K562 (cell line): ENCODE measurements around the gene CEP131. TPM values are rescaled to one million over a fixed set of nuclear protein-coding genes. Genes with fewer than 3 reads are reported as not detected.

Experiments
- ATAC-seq: fragments of 200-7000 bp; cut with Tn5 transposase; 3 replicates; pipeline ENCODE4 v1.9.1; 2020; ENCODE audit warnings: moderate library complexity
- BruUV-seq: library from RNA; stranded (reverse); fragments of 400-500 nt; replicated peaks from 2 replicates; lab custom pipeline; 2021; lab: Mats Ljungman, UMichigan
- CTCF ChIA-PET: fragments of 300-600 bp; formaldehyde crosslinking; extraction: SDS; loops from one replicate; lab custom pipeline; 2021; ENCODE audit warnings: low intra/inter-chr PET ratio; lab: Yijun Ruan, JAX
- POLR2A ChIA-PET: fragments of 300-600, 350-650 bp; sonication (Branson Sonifier 250); formaldehyde crosslinking; extraction: SDS; loops from one replicate; lab custom pipeline; 2021; ENCODE audit warnings: antibody characterized with exemption, inconsistent platforms; lab: Yijun Ruan, JAX
- DNase-seq, 4 experiments: peaks; one replicate each; pipeline versions ENCODE4 v3.0.0 to v3.0.0-alpha.2; 2011 to 2018; ENCODE audit warnings: low spot score in 3 of 4, mixed read lengths in 3 of 4; ENCODE audit errors: extremely low read depth in 1 of 4
- FAIRE-seq: peaks from 2 replicates; lab custom pipeline; 2011; peaks lifted over from hg19 to GRCh38; lab: Jason Lieb, UNC
- H2AFZ ChIP-seq: 2 replicates; pipeline ENCODE4 v1.6.0; 2011; ENCODE audit warnings: low read depth, low read length, control low read depth, inconsistent platforms
- H3K27ac ChIP-seq: fragments of 200-600 bp; 3 replicates; pipeline ENCODE4 v1.8.0; 2011; ENCODE audit warnings: low read depth, mild to moderate bottlenecking, control low read depth, inconsistent platforms, low read length, moderate library complexity, mixed read lengths; ENCODE audit errors: extremely low read depth
- H3K27me3 ChIP-seq, 2 experiments: fragments of 300-600 bp in 1 of 2; 2 replicates in 1 of 2; 3 replicates in 1 of 2; pipeline versions ENCODE4 v1.6.0 to v1.8.0; 2011; ENCODE audit warnings: inconsistent platforms in 2 of 2, low read length in 2 of 2, mild to moderate bottlenecking in 1 of 2, mixed read lengths in 1 of 2, moderate library complexity in 1 of 2; ENCODE audit not compliant: control insufficient read depth in 2 of 2, insufficient read depth in 2 of 2
- H3K36me3 ChIP-seq: fragments of 300-600 bp; 3 replicates; pipeline ENCODE4 v1.8.0; 2011; ENCODE audit warnings: mild to moderate bottlenecking, low read length, inconsistent platforms; ENCODE audit not compliant: control insufficient read depth, insufficient read depth
- H3K4me1 ChIP-seq, 2 experiments: fragments of 200-600 bp in 1 of 2; replicated peaks in 1 of 2; 2 replicates in 1 of 2; 3 replicates in 1 of 2; pipeline versions ENCODE4 v1.5.1 to v1.8.0; 2011; ENCODE audit warnings: inconsistent platforms in 2 of 2, low read length in 2 of 2, mild to moderate bottlenecking in 1 of 2, mixed read lengths in 1 of 2, moderate library complexity in 1 of 2; ENCODE audit not compliant: control insufficient read depth in 2 of 2, insufficient read depth in 2 of 2
- H3K4me2 ChIP-seq: 2 replicates; pipeline ENCODE4 v1.6.1; 2011; ENCODE audit warnings: low read length, control low read depth, inconsistent platforms, mixed read lengths; ENCODE audit not compliant: insufficient read depth
- H3K4me3 ChIP-seq: fragments of 200-600 bp; sonication (generic), shearing (Covaris generic); 2 replicates; pipeline ENCODE4 v1.5.1; 2016; ENCODE audit warnings: control low read depth, inconsistent platforms
- H3K79me2 ChIP-seq: fragments of 200-600 bp; 3 replicates; pipeline ENCODE4 v1.8.0; 2011; ENCODE audit warnings: low read length, inconsistent platforms; ENCODE audit not compliant: control insufficient read depth, insufficient read depth
- H3K9ac ChIP-seq, 2 experiments: 2 replicates each; pipeline versions ENCODE4 v1.6.0 to v1.6.1; 2011; ENCODE audit warnings: low read depth in 2 of 2, low read length in 2 of 2, control low read depth in 1 of 2, inconsistent platforms in 1 of 2, mild to moderate bottlenecking in 1 of 2, mixed read lengths in 1 of 2; ENCODE audit not compliant: insufficient read depth in 1 of 2
- H3K9me1 ChIP-seq: one replicate; pipeline ENCODE4 v1.6.0; 2011; ENCODE audit warnings: inconsistent platforms, mild to moderate bottlenecking, low read length, moderate library complexity; ENCODE audit not compliant: control insufficient read depth, insufficient read depth
- H3K9me3 ChIP-seq: replicated peaks from 2 replicates; pipeline ENCODE4 v1.5.1; 2011; ENCODE audit warnings: low read depth, low read length, inconsistent platforms; ENCODE audit not compliant: control insufficient read depth, insufficient read depth
- H4K20me1 ChIP-seq: replicated peaks from 2 replicates; pipeline ENCODE4 v1.6.1; 2011; ENCODE audit warnings: low read length, inconsistent platforms, mixed read lengths; ENCODE audit not compliant: control insufficient read depth, insufficient read depth
- DIDO1 ChIP-seq: fragments of 450-650 bp; IDR thresholded peaks from 2 replicates; pipeline ENCODE4 v1.6.1; 2016; ENCODE audit warnings: low read depth, missing biosample characterization, missing genetic modification characterization
- EP400 ChIP-seq: fragments of 450-650 bp; IDR thresholded peaks from 2 replicates; pipeline ENCODE4 v1.6.1; 2017; ENCODE audit warnings: antibody characterized with exemption, mild to moderate bottlenecking, moderate library complexity
- GTF2F1 ChIP-seq: IDR thresholded peaks from 2 replicates; pipeline ENCODE4 v1.6.1; 2011; ENCODE audit warnings: low read depth, low read length, improper control_type of control experiment
- MAX ChIP-seq: sonication (generic); formaldehyde crosslinking; IDR thresholded peaks from 2 replicates; pipeline ENCODE4 v1.9.0; 2022; ENCODE audit warnings: mild to moderate bottlenecking, missing genetic modification reagents
- NR3C1 ChIP-seq: sonication (generic); formaldehyde crosslinking; IDR thresholded peaks from 2 replicates; pipeline ENCODE4 v1.8.1; 2022; ENCODE audit warnings: missing genetic modification reagents
- RHOXF2B ChIP-seq: fragments of 250-450 bp; sonication (Bioruptor Pico); conservative IDR thresholded peaks from 2 replicates; pipeline ENCODE4 v1.5.1; 2021
- SMAD2 ChIP-seq: fragments of 150-350 bp; IDR thresholded peaks from 2 replicates; pipeline ENCODE4 v1.6.1; 2014; ENCODE audit warnings: low read depth, mild to moderate bottlenecking, low read length
- SMC3 ChIP-seq: conservative IDR thresholded peaks from 2 replicates; pipeline ENCODE4 v1.6.1; 2011; ENCODE audit warnings: low read depth, low read length, improper control_type of control experiment; ENCODE audit not compliant: insufficient read depth
- TAF1 ChIP-seq: IDR thresholded peaks from 2 replicates; pipeline ENCODE4 v1.6.1; 2011; ENCODE audit warnings: mild to moderate bottlenecking, low read length, moderate library complexity; ENCODE audit not compliant: insufficient read depth, control insufficient read depth, severe bottlenecking; ENCODE audit errors: extremely low read depth
- ZBTB7A ChIP-seq: IDR thresholded peaks from 2 replicates; pipeline ENCODE4 v1.6.1; 2011; ENCODE audit warnings: low read depth, mild to moderate bottlenecking, low read length, moderate library complexity, borderline replicate concordance; ENCODE audit not compliant: control insufficient read depth
- ZNF75A ChIP-seq: fragments of 450-650 bp; formaldehyde crosslinking; IDR thresholded peaks from 2 replicates; pipeline ENCODE4 v1.4.0; 2020; ENCODE audit warnings: mild to moderate bottlenecking
- WGBS: fragments of 100-300 bp; shearing (Covaris generic); methylation state at CpG from one replicate; pipeline ENCODE4 v1.1.6; 2016; ENCODE audit warnings: low coverage, mixed read lengths; ENCODE audit not compliant: insufficient coverage; ENCODE audit errors: missing lambda C conversion rate; 5-methylcytosine and 5-hydroxymethylcytosine counted together
- in situ Hi-C: fragments of 300-500 bp; cut with MboI; formaldehyde crosslinking; loops from 4 replicates; pipeline ENCODE4 v1.15.0; 2018; ENCODE audit warnings: inconsistent platforms, mixed read lengths
- intact Hi-C: fragments of 100-400 bp; cut with micrococcal nuclease; formaldehyde crosslinking; loops from 2 replicates; pipeline ENCODE4 v1.14.2; 2022
- polyA plus RNA-seq, 8 experiments: library from polyadenylated mRNA; depleted of rRNA in 4 of 8; stranded (reverse) in 5 of 8; unstranded in 3 of 8; fragments of >200 nt; fragmentation: Nextera tagmentation in 2 of 8; fragmentation: Illumina TruSeq in 1 of 8; extraction: Ambion mirVana in 2 of 8; extraction: Trizol in 1 of 8; gene quantifications; 2 replicates each; pipeline versions ENCODE4 v1.2.1 to v1.2.3, GENCODE V29; 2011 to 2014; ENCODE audit warnings: inconsistent platforms in 1 of 8, missing spikeins in 1 of 8
- total RNA-seq, 7 experiments: library from RNA; depleted of rRNA in 6 of 7; stranded (reverse); fragments of >200 nt in 6 of 7; fragmentation: Illumina TruSeq in 2 of 7; extraction: Trizol in 2 of 7; gene quantifications; 2 replicates each; pipeline versions ENCODE4 v1.2.1 to v1.2.3, GENCODE V29; 2011 to 2021; ENCODE audit warnings: low replicate concordance in 1 of 7
- TF ChIP-seq, protein P1 (sequence below): fragments of 450-650 bp; formaldehyde crosslinking; conservative IDR thresholded peaks from 2 replicates; pipeline ENCODE4 v1.4.0; 2022; ENCODE audit warnings: mild to moderate bottlenecking, missing genetic modification characterization
- TF ChIP-seq, protein P2 (sequence below): fragments of 450-650 bp; IDR thresholded peaks from 2 replicates; pipeline ENCODE4 v1.6.1; 2016; ENCODE audit warnings: low read depth

CEP131 gene
- total and polyA plus RNA-seq, 9 of the 15 experiments (the other 6 are each of a cell fraction or from before 2014, with no cell fraction given) = 0.24 to 21.2 (median 2.3) TPM

DNA sequence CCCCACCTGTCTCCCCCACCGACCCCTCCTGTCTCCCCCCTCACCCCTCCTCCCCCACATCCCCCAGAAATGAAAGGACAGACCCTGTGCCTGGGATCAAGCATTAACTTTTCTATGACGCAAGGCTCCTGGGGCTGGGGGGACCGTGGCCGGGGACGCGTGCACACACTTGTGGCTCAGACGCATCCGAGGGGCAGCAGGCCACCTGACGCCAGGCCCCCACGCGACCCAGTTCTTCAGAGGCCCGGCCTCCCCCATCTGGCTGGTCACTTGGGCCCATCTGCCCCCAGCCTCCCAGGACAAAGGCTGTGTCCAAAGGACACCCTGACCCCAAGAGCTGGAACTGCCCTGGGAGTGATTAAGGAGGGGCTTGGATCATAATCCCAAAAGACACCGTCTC is 71.5 kb downstream of the CEP131 start:
- H3K79me2 ChIP-seq = no peaks in the 10 kb centered on the region
- H3K4me2 ChIP-seq = no peak overlapping the region
- in situ Hi-C loops = no loop called here
- FAIRE-seq = no peak
- no peaks in the 10 kb centered on the region for H3K9me3 ChIP-seq
- peaks cover 18 to 62% of the 10 kb centered on the region in 2 experiments; a peak in 4 of 5 replicates for H3K27me3 ChIP-seq
- peaks cover 6 to 19% of the 10 kb centered on the region in 2 experiments; a peak in 3 of 5 replicates for H3K4me1 ChIP-seq
- H3K36me3 ChIP-seq = no peaks in the 10 kb centered on the region
- no peak overlapping the region for H3K27ac ChIP-seq
- no peak overlapping the region for H2AFZ ChIP-seq
- 31% methylated on average over 3 of the region's 13 CpGs for WGBS
- H3K4me3 ChIP-seq = no peak overlapping the region
- CTCF ChIA-PET = no interaction called here
- H3K9ac ChIP-seq = no peak overlapping the region
- DNase-seq = no peak
- intact Hi-C loops = no loop called here
- no peak for ATAC-seq
- POLR2A ChIA-PET = interaction anchor here (3.7 kb wide), 1 partner anchor 8 kb away, joined by 15 read pairs; no protein-coding TSS in a partner anchor
- BruUV-seq = no TSS peak
- no peaks in the 10 kb centered on the region for H4K20me1 ChIP-seq
- no peaks in the 10 kb centered on the region for H3K9me1 ChIP-seq
- TF ChIP-seq DIDO1 (tag) (no peak), ZNF75A (CRISPR knock-in tag) (no peak), GTF2F1 (no peak), SMC3 (no peak), TAF1 (no peak), MAX (no peak), RHOXF2B (CRISPR knock-in tag) (no peak), NR3C1 (no peak), SMAD2 (no peak), EP400 (no peak), ZBTB7A (no peak)
- TF ChIP-seq, protein P1, sequence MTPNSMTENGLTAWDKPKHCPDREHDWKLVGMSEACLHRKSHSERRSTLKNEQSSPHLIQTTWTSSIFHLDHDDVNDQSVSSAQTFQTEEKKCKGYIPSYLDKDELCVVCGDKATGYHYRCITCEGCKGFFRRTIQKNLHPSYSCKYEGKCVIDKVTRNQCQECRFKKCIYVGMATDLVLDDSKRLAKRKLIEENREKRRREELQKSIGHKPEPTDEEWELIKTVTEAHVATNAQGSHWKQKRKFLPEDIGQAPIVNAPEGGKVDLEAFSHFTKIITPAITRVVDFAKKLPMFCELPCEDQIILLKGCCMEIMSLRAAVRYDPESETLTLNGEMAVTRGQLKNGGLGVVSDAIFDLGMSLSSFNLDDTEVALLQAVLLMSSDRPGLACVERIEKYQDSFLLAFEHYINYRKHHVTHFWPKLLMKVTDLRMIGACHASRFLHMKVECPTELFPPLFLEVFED (CRISPR knock-in tag) = no peak
- TF ChIP-seq, protein P2, sequence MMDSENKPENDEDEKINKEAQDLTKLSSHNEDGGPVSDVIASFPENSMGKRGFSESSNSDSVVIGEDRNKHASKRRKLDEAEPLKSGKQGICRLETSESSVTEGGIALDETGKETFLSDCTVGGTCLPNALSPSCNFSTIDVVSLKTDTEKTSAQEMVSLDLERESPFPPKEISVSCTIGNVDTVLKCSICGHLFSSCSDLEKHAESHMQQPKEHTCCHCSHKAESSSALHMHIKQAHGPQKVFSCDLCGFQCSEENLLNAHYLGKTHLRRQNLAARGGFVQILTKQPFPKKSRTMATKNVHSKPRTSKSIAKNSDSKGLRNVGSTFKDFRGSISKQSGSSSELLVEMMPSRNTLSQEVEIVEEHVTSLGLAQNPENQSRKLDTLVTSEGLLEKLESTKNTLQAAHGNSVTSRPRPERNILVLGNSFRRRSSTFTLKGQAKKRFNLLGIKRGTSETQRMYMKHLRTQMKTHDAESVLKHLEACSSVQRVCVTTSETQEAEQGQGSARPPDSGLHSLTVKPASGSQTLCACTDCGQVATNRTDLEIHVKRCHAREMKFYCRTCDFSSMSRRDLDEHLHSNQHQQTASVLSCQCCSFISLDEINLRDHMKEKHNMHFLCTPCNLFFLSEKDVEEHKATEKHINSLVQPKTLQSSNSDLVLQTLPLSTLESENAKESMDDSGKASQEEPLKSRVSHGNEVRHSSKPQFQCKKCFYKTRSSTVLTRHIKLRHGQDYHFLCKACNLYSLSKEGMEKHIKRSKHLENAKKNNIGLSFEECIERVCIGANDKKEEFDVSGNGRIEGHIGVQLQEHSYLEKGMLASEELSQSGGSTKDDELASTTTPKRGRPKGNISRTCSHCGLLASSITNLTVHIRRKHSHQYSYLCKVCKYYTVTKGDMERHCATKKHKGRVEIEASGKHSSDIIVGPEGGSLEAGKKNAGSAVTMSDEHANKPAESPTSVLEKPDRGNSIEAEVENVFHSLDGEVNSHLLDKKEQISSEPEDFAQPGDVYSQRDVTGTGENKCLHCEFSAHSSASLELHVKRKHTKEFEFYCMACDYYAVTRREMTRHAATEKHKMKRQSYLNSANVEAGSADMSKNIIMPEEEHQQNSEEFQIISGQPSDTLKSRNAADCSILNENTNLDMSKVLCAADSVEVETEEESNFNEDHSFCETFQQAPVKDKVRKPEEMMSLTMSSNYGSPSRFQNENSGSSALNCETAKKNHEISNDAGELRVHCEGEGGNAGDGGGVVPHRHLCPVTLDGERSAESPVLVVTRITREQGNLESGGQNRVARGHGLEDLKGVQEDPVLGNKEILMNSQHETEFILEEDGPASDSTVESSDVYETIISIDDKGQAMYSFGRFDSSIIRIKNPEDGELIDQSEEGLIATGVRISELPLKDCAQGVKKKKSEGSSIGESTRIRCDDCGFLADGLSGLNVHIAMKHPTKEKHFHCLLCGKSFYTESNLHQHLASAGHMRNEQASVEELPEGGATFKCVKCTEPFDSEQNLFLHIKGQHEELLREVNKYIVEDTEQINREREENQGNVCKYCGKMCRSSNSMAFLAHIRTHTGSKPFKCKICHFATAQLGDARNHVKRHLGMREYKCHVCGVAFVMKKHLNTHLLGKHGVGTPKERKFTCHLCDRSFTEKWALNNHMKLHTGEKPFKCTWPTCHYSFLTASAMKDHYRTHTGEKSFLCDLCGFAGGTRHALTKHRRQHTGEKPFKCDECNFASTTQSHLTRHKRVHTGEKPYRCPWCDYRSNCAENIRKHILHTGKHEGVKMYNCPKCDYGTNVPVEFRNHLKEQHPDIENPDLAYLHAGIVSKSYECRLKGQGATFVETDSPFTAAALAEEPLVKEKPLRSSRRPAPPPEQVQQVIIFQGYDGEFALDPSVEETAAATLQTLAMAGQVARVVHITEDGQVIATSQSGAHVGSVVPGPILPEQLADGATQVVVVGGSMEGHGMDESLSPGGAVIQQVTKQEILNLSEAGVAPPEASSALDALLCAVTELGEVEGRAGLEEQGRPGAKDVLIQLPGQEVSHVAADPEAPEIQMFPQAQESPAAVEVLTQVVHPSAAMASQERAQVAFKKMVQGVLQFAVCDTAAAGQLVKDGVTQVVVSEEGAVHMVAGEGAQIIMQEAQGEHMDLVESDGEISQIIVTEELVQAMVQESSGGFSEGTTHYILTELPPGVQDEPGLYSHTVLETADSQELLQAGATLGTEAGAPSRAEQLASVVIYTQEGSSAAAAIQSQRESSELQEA = no peak
